ENCODE results near the gene SLC3A2. TPM values are rescaled to one million over a fixed set of nuclear protein-coding genes. Genes with fewer than 3 reads are reported as not detected.
A peak's percentile ranks its signal among the peaks of the same experiment; 100 is the strongest.

Gene SLC3A2
- total and polyA plus RNA-seq, 2 donors (not counting 3 experiments of a cell fraction or from before 2014, with no cell fraction given): 208 to 337 TPM

DNA sequence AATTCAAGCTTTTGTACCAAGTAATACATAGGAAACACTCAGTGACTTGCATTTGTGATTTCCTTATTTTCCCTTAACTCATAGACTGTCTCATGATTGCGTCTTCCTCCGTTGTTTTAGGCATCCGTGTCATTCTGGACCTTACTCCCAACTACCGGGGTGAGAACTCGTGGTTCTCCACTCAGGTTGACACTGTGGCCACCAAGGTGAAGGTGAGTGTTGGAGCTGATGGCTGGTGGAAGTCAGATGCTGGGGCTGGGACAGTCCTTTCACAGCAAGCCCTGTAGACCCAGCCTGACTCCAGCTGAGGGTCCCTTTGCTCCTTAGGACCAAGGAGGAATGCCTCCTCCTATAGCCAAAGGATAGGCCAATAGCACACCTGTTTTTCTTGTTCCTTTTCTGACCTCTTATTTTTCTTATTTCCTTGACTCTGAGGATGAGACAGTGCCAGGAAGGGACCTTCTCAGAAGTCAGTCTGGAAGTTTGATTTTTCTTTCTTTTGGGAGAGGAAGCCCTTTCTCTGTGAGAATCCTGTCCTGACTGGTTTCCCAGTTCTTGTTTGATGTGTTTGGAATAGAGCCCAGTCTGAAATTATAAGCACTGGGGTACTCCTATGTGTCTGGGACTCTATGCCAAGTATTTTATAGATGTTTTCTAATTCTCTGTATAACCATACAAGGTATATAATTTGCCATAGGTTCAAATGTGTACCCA lies 2.2 kb downstream of the SLC3A2 start:
- no TSS peak for BruUV-seq (replicated peaks)
- POLR2A ChIA-PET: interaction anchor here (0.5 to 2.3 kb wide), 5 partner anchors 18 to 740 kb away, joined by 3 to 25 read pairs (median 8); no protein-coding TSS in a partner anchor
- Histone ChIP-seq H3K4me2 (ENCODE audit: insufficient read depth, low read length) (peak overlapping the region; percentile 94), H3K9me3 (replicated peaks; ENCODE audit: control insufficient read depth, insufficient read depth, low read length) (no peaks in the 10 kb centered on the region), H4K20me1 (replicated peaks; ENCODE audit: control insufficient read depth, extremely low read depth, insufficient read depth, low read length) (peaks cover 5% of the 10 kb centered on the region), H3K4me3 (replicated peaks in 1 of 3; ENCODE audit: insufficient read depth in 1 of 3, low read depth in 1 of 3, low read length in 3 of 3) (peak overlapping the region in 2 of 3 experiments; percentile 75 to 100), H3K9me1 (replicated peaks; ENCODE audit: control insufficient read depth, extremely low read depth, insufficient read depth, low read length) (no peaks in the 10 kb centered on the region), H3K36me3 (ENCODE audit: control insufficient read depth in 2 of 2, extremely low read depth in 1 of 2, insufficient read depth in 2 of 2, low read length in 2 of 2) (peaks cover 32 to 36% of the 10 kb centered on the region in 2 experiments), H2AFZ (ENCODE audit: low read depth, low read length) (no peak overlapping the region), H3K27me3 (ENCODE audit: control insufficient read depth in 2 of 2, insufficient read depth in 2 of 2, low read length in 2 of 2) (no peaks in the 10 kb centered on the region), H3K9ac (replicated peaks; ENCODE audit: extremely low read depth, insufficient read depth, low read length) (peak overlapping the region; percentile 100), H3K4me1 (ENCODE audit: control insufficient read depth, extremely low read depth, insufficient read depth, low read length) (peaks cover 47% of the 10 kb centered on the region), H3K27ac (ENCODE audit: insufficient read depth, low read depth, low read length) (peak overlapping the region; percentile 100), H3K79me2 (ENCODE audit: control insufficient read depth, insufficient read depth, low read length) (peaks cover 58% of the 10 kb centered on the region)
- CTCF ChIA-PET: interaction anchor here (1.0 kb wide), 1 partner anchor 96 kb away, joined by 4 read pairs; no protein-coding TSS in a partner anchor
- intact Hi-C loops (cut with micrococcal nuclease) (loop anchor here (5.0 kb wide), 3 partner anchors 111 to 486 kb away; partner anchors contain the start of genes HNRNPUL2, TAF6L and TTC9C), dilution Hi-C loops (cut with MboI; ENCODE audit: extremely low pct_ligation_motif_present, low sequenced_read_pairs) (no loop called here)
- peak; percentile 79 for FAIRE-seq
- peak; percentile 72 for DNase-seq (ENCODE audit: low read depth, low spot score)
- TF ChIP-seq CTCF (IDR thresholded peaks at IDR 0.05; ENCODE audit: extremely low read depth in 1 of 2, insufficient read depth in 1 of 2, low read depth in 1 of 2, low read length in 2 of 2) (no peak), POLR2AphosphoS5 (IDR thresholded peaks at IDR 0.05; ENCODE audit: insufficient read depth, low read depth, low read length) (peak; percentile 22)

- Histone ChIP-seq H3K9me3 (replicated peaks; ENCODE audit: control insufficient read depth, insufficient read depth, low read length) (no peaks in the 10 kb centered on the region), H2AFZ (ENCODE audit: low read depth, low read length) (no peak overlapping the region), H3K4me2 (ENCODE audit: insufficient read depth, low read length) (peak overlapping the region; percentile 94), H3K27ac (ENCODE audit: insufficient read depth, low read depth, low read length) (peak overlapping the region; percentile 100), H3K27me3 (ENCODE audit: control insufficient read depth in 2 of 2, insufficient read depth in 2 of 2, low read length in 2 of 2) (no peaks in the 10 kb centered on the region), H4K20me1 (replicated peaks; ENCODE audit: control insufficient read depth, extremely low read depth, insufficient read depth, low read length) (peaks cover 5% of the 10 kb centered on the region), H3K4me3 (replicated peaks in 1 of 3; ENCODE audit: insufficient read depth in 1 of 3, low read depth in 1 of 3, low read length in 3 of 3) (peak overlapping the region in 2 of 3 experiments; percentile 75 to 100), H3K9me1 (replicated peaks; ENCODE audit: control insufficient read depth, extremely low read depth, insufficient read depth, low read length) (no peaks in the 10 kb centered on the region), H3K79me2 (ENCODE audit: control insufficient read depth, insufficient read depth, low read length) (peaks cover 56% of the 10 kb centered on the region), H3K9ac (replicated peaks; ENCODE audit: extremely low read depth, insufficient read depth, low read length) (peak overlapping the region; percentile 44), H3K36me3 (ENCODE audit: control insufficient read depth in 2 of 2, extremely low read depth in 1 of 2, insufficient read depth in 2 of 2, low read length in 2 of 2) (peaks cover 39 to 42% of the 10 kb centered on the region in 2 experiments), H3K4me1 (ENCODE audit: control insufficient read depth, extremely low read depth, insufficient read depth, low read length) (peaks cover 52% of the 10 kb centered on the region)
- intact Hi-C loops (cut with micrococcal nuclease): loop anchor here (5.0 kb wide), 3 partner anchors 111 to 486 kb away; partner anchors contain the start of genes HNRNPUL2, TAF6L and TTC9C
- CTCF ChIA-PET: interaction anchor here (1.0 to 2.5 kb wide), 8 partner anchors 18 to 489 kb away, joined by 3 to 16 read pairs (median 5); no protein-coding TSS in a partner anchor
- POLR2A ChIA-PET: interaction anchor here (1.1 to 1.9 kb wide), 2 partner anchors 27 to 42 kb away, joined by 3 to 20 read pairs; no protein-coding TSS in a partner anchor
- no peak for DNase-seq (ENCODE audit: low read depth, low spot score)
- TF ChIP-seq POLR2AphosphoS5 (IDR thresholded peaks at IDR 0.05; ENCODE audit: insufficient read depth, low read depth, low read length): no peak
- TF ChIP-seq MYC (IDR thresholded peaks at IDR 0.05; ENCODE audit: low read depth, low read length): no peak
- no peak for TF ChIP-seq GATA2 (IDR thresholded peaks at IDR 0.05; ENCODE audit: insufficient read depth, insufficient read length, low read depth, low read length)
- TF ChIP-seq POLR2A (IDR thresholded peaks at IDR 0.05; ENCODE audit: low read depth, low read length): no peak
- no peak for TF ChIP-seq MAX (IDR thresholded peaks at IDR 0.05; ENCODE audit: insufficient read depth, insufficient read length)
- TF ChIP-seq CTCF (IDR thresholded peaks at IDR 0.05; ENCODE audit: extremely low read depth in 1 of 2, insufficient read depth in 1 of 2, low read depth in 1 of 2, low read length in 2 of 2): no peak
- no peak for TF ChIP-seq JUN (IDR thresholded peaks at IDR 0.05; ENCODE audit: borderline replicate concordance, insufficient read depth, insufficient read length, low read depth)
- TF ChIP-seq FOS (IDR thresholded peaks at IDR 0.05; ENCODE audit: borderline replicate concordance, insufficient read depth, low read length): no peak
- no peak for TF ChIP-seq EZH2 (IDR thresholded peaks at IDR 0.05; ENCODE audit: borderline replicate concordance, low read depth, low read length, severe bottlenecking)
- FAIRE-seq: no peak
- BruUV-seq (replicated peaks): no TSS peak
- dilution Hi-C loops (cut with MboI; ENCODE audit: extremely low pct_ligation_motif_present, low sequenced_read_pairs): no loop called here
Measured at GRCh38 chr11:62883673-62884072, 3.0 kb downstream of the SLC3A2 start.

All from endothelial cell of umbilical vein (primary cell).